ENCODE data around the gene EIF4G3.

GRCh38 chr1:20873311-20873710, 303.4 kb downstream of the EIF4G3 start:
- TF ChIP-seq CTCF (IDR thresholded peaks at IDR 0.05 in 8 of 11, conservative IDR thresholded peaks at IDR 0.05 in 3 of 11) (no peak), POLR2A (IDR thresholded peaks at IDR 0.05) (no peak)

Measured in spleen (tissue), 7 donors.